OCI-LY1 (cell line): ENCODE measurements around the gene TLE4.

Experiments
- CTCF ChIP-seq: fragments of 200-600 bp; sonication (generic), shearing (Covaris generic); IDR thresholded peaks from 2 replicates; pipeline ENCODE4 v1.5.1; 2017; ENCODE audit warnings: mild to moderate bottlenecking, antibody characterized with exemption, low read length, moderate library complexity, mixed read lengths
- EZH2 ChIP-seq: fragments of 200-600 bp; sonication (generic), shearing (Covaris generic); IDR thresholded peaks from 2 replicates; pipeline ENCODE4 v1.8.0; 2017; ENCODE audit warnings: borderline replicate concordance, mixed run types, mild to moderate bottlenecking, antibody characterized with exemption, low read length, moderate library complexity, mixed read lengths

GRCh38 chr9:79604149-79604548, 32.4 kb downstream of the TLE4 start:
- TF ChIP-seq CTCF (no peak), EZH2 (no peak)
